ENCODE results near the gene CD38.

DNA sequence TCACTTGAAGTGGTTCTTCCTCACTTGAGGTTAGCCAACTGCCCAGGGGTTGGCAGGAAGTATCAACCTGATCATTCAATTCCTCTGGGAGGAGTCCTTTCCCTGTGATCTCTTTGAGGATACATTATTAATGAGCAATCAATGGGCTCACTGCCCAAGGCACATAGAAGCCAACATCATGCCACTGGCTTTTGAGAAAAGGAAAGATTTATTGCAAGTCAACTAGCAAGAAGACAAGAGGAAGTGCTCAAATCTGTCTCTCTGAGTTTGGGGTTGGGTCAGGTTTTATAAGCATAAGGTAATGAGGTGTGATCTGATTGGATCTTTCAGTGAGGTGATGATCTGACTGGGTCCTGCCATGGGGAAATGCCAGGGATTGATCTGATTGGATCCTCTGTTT lies 120.8 kb downstream of the CD38 start:
- TF ChIP-seq TAF1 (IDR thresholded peaks at IDR 0.05; ENCODE audit: borderline replicate concordance, insufficient read depth, low read length) (no peak), SIN3A (IDR thresholded peaks at IDR 0.05; ENCODE audit: borderline replicate concordance, insufficient read depth, low read length) (no peak), POLR2AphosphoS5 (IDR thresholded peaks at IDR 0.05; ENCODE audit: low read depth, low read length) (no peak)

All from PFSK-1 (cell line).